ENCODE results near the gene IGFBPL1.

IGFBPL1 gene

GRCh38 chr9:38395653-38396370, 28.4 kb downstream of the IGFBPL1 start:
- Histone ChIP-seq H3K9me3 (ENCODE audit: control insufficient read depth, insufficient read depth, low read length) (no peaks in the 10 kb centered on the region), H3K27me3 (ENCODE audit: control insufficient read depth, insufficient read depth, low read length) (peaks cover 7% of the 10 kb centered on the region), H3K36me3 (ENCODE audit: control insufficient read depth, insufficient read depth, low read length) (peaks cover 41% of the 10 kb centered on the region), H3K4me3 (ENCODE audit: low read depth, low read length) (no peak overlapping the region), H3K9ac (ENCODE audit: low read depth, low read length) (no peak overlapping the region), H3K27ac (ENCODE audit: low read depth, low read length) (no peak overlapping the region), H3K4me1 (ENCODE audit: control insufficient read depth, insufficient read depth, low read length) (peaks cover 11% of the 10 kb centered on the region)

- Histone ChIP-seq H3K9ac (ENCODE audit: low read depth, low read length) (no peak overlapping the region), H3K36me3 (ENCODE audit: control insufficient read depth, insufficient read depth, low read length) (peaks cover 41% of the 10 kb centered on the region), H3K9me3 (ENCODE audit: control insufficient read depth, insufficient read depth, low read length) (no peaks in the 10 kb centered on the region), H3K4me3 (ENCODE audit: low read depth, low read length) (no peak overlapping the region), H3K4me1 (ENCODE audit: control insufficient read depth, insufficient read depth, low read length) (peaks cover 11% of the 10 kb centered on the region), H3K27me3 (ENCODE audit: control insufficient read depth, insufficient read depth, low read length) (peaks cover 8% of the 10 kb centered on the region), H3K27ac (ENCODE audit: low read depth, low read length) (no peak overlapping the region)
These were observed 29.8 kb downstream of the IGFBPL1 start for GRCh38 chr9:38394416-38394815.

GRCh38 chr9:38393128-38393796, 31.0 kb downstream of the IGFBPL1 start:
- peak overlapping the region; percentile 71 for H3K27ac ChIP-seq (ENCODE audit: low read depth, low read length)
- H3K36me3 ChIP-seq (ENCODE audit: control insufficient read depth, insufficient read depth, low read length), result peaks cover 38% of the 10 kb centered on the region
- H3K9me3 ChIP-seq (ENCODE audit: control insufficient read depth, insufficient read depth, low read length), result no peaks in the 10 kb centered on the region
- H3K9ac ChIP-seq (ENCODE audit: low read depth, low read length), result peak overlapping the region; percentile 86
- H3K4me1 ChIP-seq (ENCODE audit: control insufficient read depth, insufficient read depth, low read length), result peaks cover 11% of the 10 kb centered on the region
- H3K27me3 ChIP-seq (ENCODE audit: control insufficient read depth, insufficient read depth, low read length), result peaks cover 8% of the 10 kb centered on the region
- H3K4me3 ChIP-seq (ENCODE audit: low read depth, low read length), result peak overlapping the region; percentile 78

DNA sequence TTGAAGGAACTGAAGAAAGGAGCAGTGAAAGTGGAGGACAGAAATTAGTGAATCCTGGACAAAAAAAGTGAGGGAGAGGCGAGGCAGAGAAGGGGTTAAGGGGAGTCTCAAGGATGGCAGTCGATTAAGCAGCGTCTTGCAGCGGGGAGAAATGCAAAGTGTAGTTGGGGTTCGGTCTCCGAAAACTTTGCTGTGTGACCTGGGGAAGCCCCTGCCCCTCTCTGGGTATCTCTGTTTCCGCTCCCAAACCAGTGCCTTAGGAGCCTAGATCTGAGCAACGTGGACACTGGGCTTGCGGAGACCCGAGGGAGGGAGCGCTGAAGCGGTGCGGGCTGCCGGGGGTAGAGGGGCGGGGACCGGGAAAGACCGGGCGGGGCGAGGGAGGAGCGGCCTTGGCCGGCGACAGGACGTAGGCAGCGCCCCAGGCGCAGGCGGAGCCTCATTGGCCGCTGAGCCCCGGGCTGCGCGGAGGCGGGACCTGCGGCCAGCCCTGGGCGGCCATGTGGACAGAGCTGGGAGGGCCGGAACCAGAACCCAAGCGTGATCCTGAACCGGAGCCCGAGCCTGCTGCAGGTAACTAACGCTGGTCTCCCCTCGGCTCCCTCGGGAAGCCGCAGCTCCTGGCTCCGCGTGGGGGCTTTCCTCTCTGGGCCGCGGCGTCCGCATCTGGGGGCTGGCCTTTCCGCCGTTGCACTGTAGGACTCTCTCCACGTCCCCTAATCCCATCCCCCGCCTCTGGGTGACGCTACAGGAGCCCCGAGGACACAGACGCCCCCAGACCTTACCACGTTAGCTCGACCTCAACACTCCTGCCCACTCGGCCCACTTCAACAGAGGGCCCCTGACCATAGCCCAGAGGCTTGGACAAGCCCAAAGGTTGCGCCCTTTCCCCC, 31.8 kb downstream of the IGFBPL1 start, which contains the start of gene ALDH1B1:
ALDH1B1 (plus strand) TSS at position 468 of the 893 bp plus-strand sequence. CDS start 3,047 bp downstream, outside the sequence.
- peaks cover 8% of the 10 kb centered on the region for H3K27me3 ChIP-seq (ENCODE audit: control insufficient read depth, insufficient read depth, low read length)
- H3K9ac ChIP-seq (ENCODE audit: low read depth, low read length), result peak within 1 kb of the TSS; percentile 86
- H3K9me3 ChIP-seq (ENCODE audit: control insufficient read depth, insufficient read depth, low read length), result no peaks in the 10 kb centered on the region
- H3K27ac ChIP-seq (ENCODE audit: low read depth, low read length), result peak within 1 kb of the TSS; percentile 71
- peaks cover 11% of the 10 kb centered on the region for H3K4me1 ChIP-seq (ENCODE audit: control insufficient read depth, insufficient read depth, low read length)
- H3K36me3 ChIP-seq (ENCODE audit: control insufficient read depth, insufficient read depth, low read length), result peaks cover 31% of the 10 kb centered on the region
- peak within 1 kb of the TSS; percentile 78 for H3K4me3 ChIP-seq (ENCODE audit: low read depth, low read length)

DNA sequence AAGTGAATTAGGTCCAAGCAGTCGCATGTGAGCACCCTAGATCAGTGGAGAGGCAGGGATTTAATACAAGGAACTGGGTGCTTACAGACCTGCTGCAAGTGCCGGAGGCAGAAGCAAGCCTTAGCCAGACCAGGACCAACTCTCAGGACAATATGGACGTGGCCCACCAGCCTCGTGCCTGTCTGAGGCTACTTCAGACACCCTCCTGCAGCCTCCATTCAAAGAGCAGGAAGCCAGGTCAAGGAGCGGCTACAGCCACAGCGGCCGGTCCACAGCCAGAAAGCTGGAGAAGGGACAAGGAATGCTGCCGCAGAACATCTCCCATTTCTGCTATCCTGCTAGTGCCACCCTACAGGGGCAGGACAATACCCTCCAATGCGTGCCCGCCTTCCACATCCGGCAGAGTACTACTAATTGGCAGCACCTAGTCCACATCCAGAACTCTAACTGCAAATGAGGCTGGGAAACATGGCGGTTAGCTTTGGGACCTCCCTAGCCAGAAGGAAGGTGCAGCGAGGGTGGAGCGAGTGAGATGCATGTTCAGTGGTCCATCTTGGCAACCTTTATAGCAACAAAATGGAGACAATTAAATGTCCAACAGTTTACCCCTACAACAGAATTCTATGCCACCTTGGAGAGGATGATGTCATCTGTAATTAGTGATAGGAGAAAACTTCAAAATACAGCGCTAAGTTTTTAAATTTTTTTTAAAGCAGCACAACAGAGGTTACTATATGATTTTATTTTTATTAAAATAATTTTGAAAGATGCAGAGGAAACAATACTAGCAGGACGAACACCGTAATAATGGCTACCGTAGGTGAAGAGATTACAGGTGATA, 32.8 kb downstream of the IGFBPL1 start:
- Histone ChIP-seq H3K9me3 (ENCODE audit: control insufficient read depth, insufficient read depth, low read length) (no peaks in the 10 kb centered on the region), H3K27ac (ENCODE audit: low read depth, low read length) (no peak overlapping the region), H3K36me3 (ENCODE audit: control insufficient read depth, insufficient read depth, low read length) (peaks cover 21% of the 10 kb centered on the region), H3K4me3 (ENCODE audit: low read depth, low read length) (peak overlapping the region; percentile 78), H3K9ac (ENCODE audit: low read depth, low read length) (no peak overlapping the region), H3K27me3 (ENCODE audit: control insufficient read depth, insufficient read depth, low read length) (peaks cover 8% of the 10 kb centered on the region), H3K4me1 (ENCODE audit: control insufficient read depth, insufficient read depth, low read length) (peaks cover 11% of the 10 kb centered on the region)

GRCh38 chr9:38390851-38391250, 33.4 kb downstream of the IGFBPL1 start:
- peaks cover 11% of the 10 kb centered on the region for H3K4me1 ChIP-seq (ENCODE audit: control insufficient read depth, insufficient read depth, low read length)
- peaks cover 15% of the 10 kb centered on the region for H3K36me3 ChIP-seq (ENCODE audit: control insufficient read depth, insufficient read depth, low read length)
- no peak overlapping the region for H3K27ac ChIP-seq (ENCODE audit: low read depth, low read length)
- peaks cover 8% of the 10 kb centered on the region for H3K27me3 ChIP-seq (ENCODE audit: control insufficient read depth, insufficient read depth, low read length)
- H3K9me3 ChIP-seq (ENCODE audit: control insufficient read depth, insufficient read depth, low read length), result no peaks in the 10 kb centered on the region
- no peak overlapping the region for H3K4me3 ChIP-seq (ENCODE audit: low read depth, low read length)
- no peak overlapping the region for H3K9ac ChIP-seq (ENCODE audit: low read depth, low read length)

DNA sequence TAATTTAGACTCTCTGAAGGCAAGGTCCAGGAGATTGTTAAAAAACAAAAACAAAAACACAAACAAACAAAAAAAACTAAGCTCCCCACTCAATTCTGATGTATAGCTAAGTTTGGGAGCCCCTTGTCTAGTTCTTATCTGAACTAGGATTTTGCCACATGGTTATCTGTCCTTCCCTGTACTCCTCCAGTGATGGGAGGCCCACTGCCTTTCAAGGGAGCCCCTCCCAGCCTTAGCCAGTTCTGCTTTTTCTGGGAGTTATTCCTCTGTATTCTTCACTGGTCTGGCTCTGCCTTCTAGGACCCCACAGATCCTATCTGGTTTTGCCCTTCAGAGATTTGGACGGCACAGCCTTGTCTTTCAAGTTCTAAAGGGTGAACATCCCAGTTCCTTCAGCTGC, 33.8 kb downstream of the IGFBPL1 start:
- Histone ChIP-seq H3K4me3 (ENCODE audit: low read depth, low read length) (no peak overlapping the region), H3K27ac (ENCODE audit: low read depth, low read length) (no peak overlapping the region), H3K27me3 (ENCODE audit: control insufficient read depth, insufficient read depth, low read length) (peaks cover 8% of the 10 kb centered on the region), H3K36me3 (ENCODE audit: control insufficient read depth, insufficient read depth, low read length) (peaks cover 11% of the 10 kb centered on the region), H3K9me3 (ENCODE audit: control insufficient read depth, insufficient read depth, low read length) (no peaks in the 10 kb centered on the region), H3K4me1 (ENCODE audit: control insufficient read depth, insufficient read depth, low read length) (peaks cover 11% of the 10 kb centered on the region), H3K9ac (ENCODE audit: low read depth, low read length) (no peak overlapping the region)

GRCh38 chr9:38389313-38389712, 34.9 kb downstream of the IGFBPL1 start:
- H3K27me3 ChIP-seq (ENCODE audit: control insufficient read depth, insufficient read depth, low read length), result peaks cover 8% of the 10 kb centered on the region
- H3K27ac ChIP-seq (ENCODE audit: low read depth, low read length), result no peak overlapping the region
- no peak overlapping the region for H3K4me3 ChIP-seq (ENCODE audit: low read depth, low read length)

GRCh38 chr9:38388283-38389223, 35.7 kb downstream of the IGFBPL1 start:
- no peaks in the 10 kb centered on the region for H3K9me3 ChIP-seq (ENCODE audit: control insufficient read depth, insufficient read depth, low read length)
- no peaks in the 10 kb centered on the region for H3K36me3 ChIP-seq (ENCODE audit: control insufficient read depth, insufficient read depth, low read length)
- no peak overlapping the region for H3K9ac ChIP-seq (ENCODE audit: low read depth, low read length)
- H3K27ac ChIP-seq (ENCODE audit: low read depth, low read length), result no peak overlapping the region
- peaks cover 7% of the 10 kb centered on the region; the same call in 1 of the 2 replicates for H3K4me1 ChIP-seq (ENCODE audit: control insufficient read depth, insufficient read depth, low read length)
- H3K4me3 ChIP-seq (ENCODE audit: low read depth, low read length), result no peak overlapping the region
- H3K27me3 ChIP-seq (ENCODE audit: control insufficient read depth, insufficient read depth, low read length), result peaks cover 8% of the 10 kb centered on the region

More at GRCh38 chr9:38389313-38389712, 34.9 kb downstream of the IGFBPL1 start:
- no peak overlapping the region for H3K9ac ChIP-seq (ENCODE audit: low read depth, low read length)
- H3K9me3 ChIP-seq (ENCODE audit: control insufficient read depth, insufficient read depth, low read length), result no peaks in the 10 kb centered on the region
- no peaks in the 10 kb centered on the region for H3K36me3 ChIP-seq (ENCODE audit: control insufficient read depth, insufficient read depth, low read length)
- peaks cover 9% of the 10 kb centered on the region for H3K4me1 ChIP-seq (ENCODE audit: control insufficient read depth, insufficient read depth, low read length)
